Endothelial cell (in vitro differentiated cells): ENCODE measurements around the gene PLEKHA4. TPM values are rescaled to one million over a fixed set of nuclear protein-coding genes. Genes with fewer than 3 reads are reported as not detected.

Source experiments
- DNase-seq: peaks from one replicate; pipeline ENCODE4 v3.0.0; 2021; ENCODE audit warnings: low spot score
- H3K27ac Mint-ChIP-seq: one replicate; pipeline ENCODE4 v1.8.0; 2021; ENCODE audit warnings: mixed read lengths, inconsistent platforms; ENCODE audit not compliant: unreplicated experiment
- H3K27me3 Mint-ChIP-seq: one replicate; pipeline ENCODE4 v1.8.0; 2021; ENCODE audit warnings: mild to moderate bottlenecking, moderate library complexity, mixed read lengths, inconsistent platforms; ENCODE audit not compliant: unreplicated experiment
- H3K36me3 Mint-ChIP-seq: one replicate; pipeline ENCODE4 v1.8.0; 2021; ENCODE audit warnings: mild to moderate bottlenecking, low read depth, mixed read lengths, inconsistent platforms; ENCODE audit not compliant: unreplicated experiment
- H3K4me1 Mint-ChIP-seq: one replicate; pipeline ENCODE4 v1.8.0; 2021; ENCODE audit warnings: mild to moderate bottlenecking, mixed read lengths, inconsistent platforms; ENCODE audit not compliant: unreplicated experiment
- H3K4me3 Mint-ChIP-seq: one replicate; pipeline ENCODE4 v1.8.0; 2021; ENCODE audit warnings: mild to moderate bottlenecking, mixed read lengths, inconsistent platforms; ENCODE audit not compliant: unreplicated experiment
- H3K9me3 Mint-ChIP-seq: one replicate; pipeline ENCODE4 v1.8.0; 2021; ENCODE audit warnings: mixed read lengths, inconsistent platforms; ENCODE audit not compliant: unreplicated experiment
- total RNA-seq: library from RNA; stranded (reverse); fragmentation: NEBNext Ultra II Directional; extraction: Animal tissue kit (Norgen Biotek cat#: 25700); gene quantifications from one replicate; pipeline ENCODE4 v1.2.1, GENCODE V29; 2021; ENCODE audit not compliant: unreplicated experiment
- TF ChIP-seq, protein P1 (sequence below): fragments of 200-600 bp; sonication (generic); IDR thresholded peaks from one replicate; pipeline ENCODE4 v1.5.0; 2021; ENCODE audit warnings: antibody characterized with exemption; ENCODE audit not compliant: unreplicated experiment

Gene PLEKHA4
- total RNA-seq, 1 donor from 2014 or later, result 14.1 TPM

DNA sequence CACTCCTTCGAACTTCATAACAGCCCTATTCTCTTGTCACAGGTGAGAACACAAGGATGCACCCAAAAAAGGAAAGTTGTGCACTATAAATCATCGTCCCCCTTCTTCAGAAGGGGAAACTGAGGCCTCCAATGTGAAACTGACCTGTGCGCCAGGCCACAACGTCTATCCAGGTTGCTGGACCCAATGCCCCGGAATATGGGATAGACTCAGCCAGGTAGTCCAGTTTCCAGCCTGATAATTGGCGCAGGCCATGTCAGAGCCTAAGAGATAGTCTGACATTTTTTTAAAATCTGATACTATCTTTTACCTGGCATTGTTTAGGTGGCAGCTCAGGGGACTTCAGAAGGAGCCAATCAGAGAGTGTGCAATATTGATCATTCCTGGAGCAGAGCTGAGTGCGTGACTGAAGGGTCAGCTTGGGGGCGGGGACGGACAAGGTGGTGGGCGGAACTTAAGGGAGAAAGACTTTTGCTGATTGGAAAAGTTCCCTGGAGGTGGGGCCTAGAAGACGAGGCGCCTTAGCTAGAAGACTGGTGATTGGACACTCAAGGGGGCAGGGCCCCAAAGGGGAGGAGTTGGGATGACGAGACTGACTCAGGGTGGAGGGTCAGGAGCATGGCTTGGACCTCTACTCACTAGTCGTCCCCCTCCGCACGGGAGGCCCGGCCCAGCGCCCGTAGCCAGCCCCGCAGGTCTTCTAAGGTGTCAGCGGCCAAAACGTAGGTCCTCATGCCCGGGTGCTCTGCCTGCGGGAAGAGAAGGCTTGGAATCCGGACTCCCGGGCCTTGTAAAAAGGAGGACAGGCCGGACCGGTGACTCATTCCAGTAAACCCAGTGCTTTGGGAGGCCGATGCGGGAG lies 8.5 kb downstream of the PLEKHA4 start:
- H3K27me3 Mint-ChIP-seq, result peaks cover 2% of the 10 kb centered on the region
- H3K27ac Mint-ChIP-seq, result no peak overlapping the region
- H3K9me3 Mint-ChIP-seq, result no peaks in the 10 kb centered on the region
- H3K36me3 Mint-ChIP-seq, result no peaks in the 10 kb centered on the region
- H3K4me3 Mint-ChIP-seq, result peak overlapping the region; percentile 11
- H3K4me1 Mint-ChIP-seq, result no peaks in the 10 kb centered on the region
- no peak for DNase-seq
- TF ChIP-seq, protein P1, sequence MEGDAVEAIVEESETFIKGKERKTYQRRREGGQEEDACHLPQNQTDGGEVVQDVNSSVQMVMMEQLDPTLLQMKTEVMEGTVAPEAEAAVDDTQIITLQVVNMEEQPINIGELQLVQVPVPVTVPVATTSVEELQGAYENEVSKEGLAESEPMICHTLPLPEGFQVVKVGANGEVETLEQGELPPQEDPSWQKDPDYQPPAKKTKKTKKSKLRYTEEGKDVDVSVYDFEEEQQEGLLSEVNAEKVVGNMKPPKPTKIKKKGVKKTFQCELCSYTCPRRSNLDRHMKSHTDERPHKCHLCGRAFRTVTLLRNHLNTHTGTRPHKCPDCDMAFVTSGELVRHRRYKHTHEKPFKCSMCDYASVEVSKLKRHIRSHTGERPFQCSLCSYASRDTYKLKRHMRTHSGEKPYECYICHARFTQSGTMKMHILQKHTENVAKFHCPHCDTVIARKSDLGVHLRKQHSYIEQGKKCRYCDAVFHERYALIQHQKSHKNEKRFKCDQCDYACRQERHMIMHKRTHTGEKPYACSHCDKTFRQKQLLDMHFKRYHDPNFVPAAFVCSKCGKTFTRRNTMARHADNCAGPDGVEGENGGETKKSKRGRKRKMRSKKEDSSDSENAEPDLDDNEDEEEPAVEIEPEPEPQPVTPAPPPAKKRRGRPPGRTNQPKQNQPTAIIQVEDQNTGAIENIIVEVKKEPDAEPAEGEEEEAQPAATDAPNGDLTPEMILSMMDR, result no peak

DNA sequence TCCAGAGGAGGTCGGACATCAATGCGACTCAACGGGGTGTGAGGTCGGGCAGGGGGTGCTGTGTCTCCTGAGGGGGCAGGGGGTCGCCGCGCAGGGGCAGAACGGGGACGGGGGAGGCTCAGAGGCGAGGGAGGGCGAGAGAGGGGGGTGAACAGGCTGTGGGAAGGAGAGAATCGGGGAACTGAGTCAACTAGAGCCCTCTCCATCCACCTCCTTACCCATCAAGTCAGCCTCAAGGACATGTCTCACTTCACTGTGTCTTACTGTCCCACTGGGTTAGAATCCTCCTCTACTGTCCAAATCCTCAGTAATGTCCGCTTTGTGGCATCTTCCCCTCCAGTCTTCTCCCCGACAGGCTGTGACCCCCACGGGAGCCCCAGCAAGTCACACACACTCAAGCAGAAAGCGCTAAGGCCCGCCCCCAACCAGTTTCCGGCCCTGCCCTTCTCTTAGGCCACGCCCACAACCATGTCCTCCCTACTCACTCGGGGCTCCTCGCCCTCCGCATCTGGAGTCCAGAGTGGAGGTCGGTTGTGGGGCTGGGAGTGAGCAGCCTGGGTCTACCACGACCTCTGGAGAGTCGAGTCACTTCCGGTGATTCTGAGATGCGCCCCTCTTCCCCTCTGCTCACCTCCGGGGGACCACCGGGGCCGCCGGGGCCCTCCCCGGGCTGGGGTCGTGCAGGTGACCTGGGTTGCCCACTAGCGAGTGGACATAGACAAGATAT lies 9.3 kb downstream of the PLEKHA4 start:
- Mint-ChIP-seq H3K4me3 (no peak overlapping the region), H3K36me3 (no peaks in the 10 kb centered on the region), H3K9me3 (no peaks in the 10 kb centered on the region), H3K27ac (no peak overlapping the region), H3K27me3 (no peaks in the 10 kb centered on the region), H3K4me1 (no peaks in the 10 kb centered on the region)
- no peak for DNase-seq
- TF ChIP-seq, protein P1, result no peak

DNA sequence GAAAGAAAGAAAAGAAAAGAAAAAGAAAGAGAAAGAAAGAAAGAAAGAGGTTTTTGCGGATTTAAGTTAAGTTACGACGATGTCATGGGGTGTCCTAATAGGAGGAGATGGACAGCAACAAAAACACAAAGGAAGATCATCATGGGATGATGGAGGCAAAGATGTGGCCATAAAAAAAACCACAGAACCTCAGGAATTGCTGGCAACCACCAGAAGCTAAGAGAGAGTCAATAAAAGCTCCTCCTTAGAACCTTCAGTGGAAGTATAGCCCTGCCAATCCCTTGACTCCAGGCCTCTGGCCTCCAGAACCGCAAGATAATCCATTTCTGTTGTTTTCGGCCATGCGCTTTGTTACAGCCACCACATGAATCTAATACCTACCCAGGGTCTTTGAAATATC lies 11.5 kb downstream of the PLEKHA4 start:
- Mint-ChIP-seq H3K4me1 (no peaks in the 10 kb centered on the region), H3K27ac (no peak overlapping the region), H3K9me3 (no peaks in the 10 kb centered on the region)

DNA sequence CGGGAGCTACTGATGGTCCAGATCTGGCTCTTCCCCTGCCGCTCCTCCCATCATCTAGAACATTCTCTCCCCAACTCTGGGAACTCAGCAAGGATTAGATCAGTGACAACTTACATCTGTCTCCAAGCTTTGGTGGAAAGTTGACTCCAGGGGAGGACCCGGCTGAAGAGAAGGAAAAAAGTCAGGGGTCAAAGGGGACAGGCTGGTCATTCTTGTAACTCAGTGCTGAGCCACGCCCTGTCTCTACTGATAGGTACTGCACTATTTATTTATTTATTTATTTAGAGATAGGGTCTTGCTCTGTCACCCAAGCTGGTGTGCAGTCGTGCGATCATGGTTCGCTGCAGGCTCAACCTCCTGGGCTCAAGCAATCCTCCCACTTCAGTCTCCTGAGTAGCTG lies 14.3 kb downstream of the PLEKHA4 start:
- peaks cover 1% of the 10 kb centered on the region for H3K27me3 Mint-ChIP-seq
- H3K36me3 Mint-ChIP-seq, result no peaks in the 10 kb centered on the region
- H3K9me3 Mint-ChIP-seq, result no peaks in the 10 kb centered on the region
- TF ChIP-seq, protein P1, result no peak
- H3K4me3 Mint-ChIP-seq, result no peak overlapping the region
- H3K4me1 Mint-ChIP-seq, result no peaks in the 10 kb centered on the region
- H3K27ac Mint-ChIP-seq, result no peak overlapping the region
- DNase-seq, result no peak

More for the DNA sequence above, 11.5 kb downstream of the PLEKHA4 start:
- DNase-seq, result no peak
- no peak overlapping the region for H3K4me3 Mint-ChIP-seq
- TF ChIP-seq, protein P1, result no peak
- peaks cover 1% of the 10 kb centered on the region for H3K27me3 Mint-ChIP-seq
- H3K36me3 Mint-ChIP-seq, result no peaks in the 10 kb centered on the region

DNA sequence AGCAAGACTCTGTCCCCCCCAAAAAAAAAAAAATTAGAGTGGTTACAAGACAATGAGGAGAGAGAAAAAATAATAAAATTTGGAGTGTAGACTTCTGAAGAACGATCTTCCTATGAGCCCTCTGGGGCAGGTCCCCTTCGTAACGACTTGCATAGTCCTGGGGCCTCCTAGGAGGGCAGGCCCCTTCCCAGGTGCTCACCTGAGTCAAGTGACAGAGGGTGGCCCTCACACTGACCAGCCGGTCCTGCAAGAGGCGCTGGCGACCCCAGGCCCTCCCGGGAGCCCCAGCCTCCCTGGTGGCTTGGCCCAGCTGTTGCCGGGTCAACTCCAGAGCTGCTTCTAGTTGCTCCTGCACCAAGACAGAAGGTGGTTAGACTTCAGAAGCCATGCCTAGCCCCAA lies 14.9 kb downstream of the PLEKHA4 start:
- TF ChIP-seq, protein P1, result no peak

More for the DNA sequence above, 14.9 kb downstream of the PLEKHA4 start:
- no peak for DNase-seq
- Mint-ChIP-seq H3K36me3 (no peaks in the 10 kb centered on the region), H3K27ac (no peak overlapping the region), H3K4me1 (no peaks in the 10 kb centered on the region), H3K9me3 (no peaks in the 10 kb centered on the region), H3K4me3 (no peak overlapping the region), H3K27me3 (peaks cover 1% of the 10 kb centered on the region)
